NCI-H526 (cell line): Measurements from ENCODE around the gene KISS1R.

Experiments
- DNase-seq, 2 experiments: peaks; one replicate each; lab custom pipeline; 2025; lab: John Stamatoyannopoulos, UW

Gene KISS1R

GRCh38 chr19:881385-882071 lies 35.6 kb upstream of the KISS1R start:
- no peak for DNase-seq

- DNase-seq, result no peak
Observed at GRCh38 chr19:882871-883497, 34.1 kb upstream of the KISS1R start.

GRCh38 chr19:883661-884211 lies 33.4 kb upstream of the KISS1R start:
- DNase-seq, result no peak

GRCh38 chr19:884420-885211 lies 32.5 kb upstream of the KISS1R start:
- no peak for DNase-seq

- no peak for DNase-seq
Observed at GRCh38 chr19:885536-886224, 31.5 kb upstream of the KISS1R start.

- DNase-seq, result no peak
Observed at GRCh38 chr19:887072-887471, 30.1 kb upstream of the KISS1R start.

- DNase-seq, result no peak
Observed at GRCh38 chr19:887599-887998, 29.5 kb upstream of the KISS1R start.

GRCh38 chr19:888581-889385 lies 28.4 kb upstream of the KISS1R start:
- no peak for DNase-seq

- no peak for DNase-seq
Observed at GRCh38 chr19:889662-890295, 27.4 kb upstream of the KISS1R start.

GRCh38 chr19:890831-891230 lies 26.3 kb upstream of the KISS1R start:
- no peak for DNase-seq

- peak in 1 of 2 experiments; percentile 19 for DNase-seq
Observed at GRCh38 chr19:891421-892200, 25.5 kb upstream of the KISS1R start.

GRCh38 chr19:892243-892893 lies 24.8 kb upstream of the KISS1R start:
- DNase-seq, result no peak

- peak; percentile 77 to 91 for DNase-seq
Observed at GRCh38 chr19:892894-893689, 24.0 kb upstream of the KISS1R start, which contains the start of the genes MED16 and RNU6-9. TSS of gene MED16 (minus strand) at chr19:893187. CDS start at chr19:891131, 2,056 bp downstream. TSS of gene RNU6-9 (plus strand) at chr19:893484.

- no peak for DNase-seq
Observed at GRCh38 chr19:896434-896833, 20.7 kb upstream of the KISS1R start.

GRCh38 chr19:896999-897398 lies 20.1 kb upstream of the KISS1R start:
- no peak for DNase-seq

- DNase-seq, result no peak
Observed at GRCh38 chr19:897442-898039, 19.6 kb upstream of the KISS1R start.

GRCh38 chr19:898663-899062 lies 18.5 kb upstream of the KISS1R start:
- peak in 1 of 2 experiments; percentile 44 for DNase-seq
